HuH-7 (cell line): ENCODE measurements around the gene AZU1.

Experiments
- DNase-seq: peaks from one replicate; pipeline ENCODE4 v3.0.0; 2011; ENCODE audit warnings: low spot score

Gene AZU1, protein sequence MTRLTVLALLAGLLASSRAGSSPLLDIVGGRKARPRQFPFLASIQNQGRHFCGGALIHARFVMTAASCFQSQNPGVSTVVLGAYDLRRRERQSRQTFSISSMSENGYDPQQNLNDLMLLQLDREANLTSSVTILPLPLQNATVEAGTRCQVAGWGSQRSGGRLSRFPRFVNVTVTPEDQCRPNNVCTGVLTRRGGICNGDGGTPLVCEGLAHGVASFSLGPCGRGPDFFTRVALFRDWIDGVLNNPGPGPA

GRCh38 chr19:827710-828321 lies at the start of gene AZU1:
Gene AZU1 (plus strand): TSS chr19:827837. CDS start chr19:827847, 10 bp downstream.
- DNase-seq, result no peak

- DNase-seq, result peak; percentile 68
Measured at GRCh38 chr19:778910-779653, 48.6 kb upstream of the AZU1 start.

DNA sequence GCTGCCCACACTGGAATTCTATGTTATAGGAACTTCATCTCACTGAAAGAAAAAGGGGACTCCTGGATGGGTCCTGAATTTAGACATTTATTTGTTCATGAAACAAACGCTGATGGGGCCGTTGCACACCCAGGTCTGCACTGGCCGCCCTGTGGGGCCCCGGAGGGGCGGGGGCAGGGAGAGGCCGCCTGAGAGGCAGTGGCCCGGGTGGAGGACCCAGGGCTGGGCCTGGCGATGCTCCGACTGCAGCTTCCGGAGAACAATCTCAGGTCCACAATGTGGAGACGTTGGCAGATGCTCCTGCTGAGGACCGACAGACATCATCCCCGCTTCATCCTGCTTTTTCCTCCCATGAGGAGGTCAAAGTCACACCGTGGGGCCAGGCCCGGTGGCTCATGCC lies 46.7 kb upstream of the AZU1 start:
- no peak for DNase-seq

DNA sequence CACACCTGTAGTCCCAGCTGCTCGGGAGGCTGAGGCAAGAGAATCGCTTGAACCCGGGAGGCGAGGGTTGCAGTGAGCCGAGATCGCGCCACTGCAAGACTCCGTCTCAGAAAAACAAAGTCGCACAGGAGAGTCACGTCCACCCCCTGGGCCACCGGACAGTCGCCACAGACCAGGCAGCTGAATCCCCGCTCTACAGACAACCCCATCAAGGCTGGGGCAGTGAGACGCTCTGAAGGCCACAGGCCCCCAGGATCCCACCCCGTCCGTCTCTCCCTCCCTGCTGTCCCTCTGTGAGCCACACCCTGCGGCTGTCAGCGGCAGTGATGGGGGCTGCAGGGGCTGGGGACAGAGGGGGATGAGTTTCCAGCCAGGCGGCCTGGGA lies 45.8 kb upstream of the AZU1 start:
- no peak for DNase-seq

DNA sequence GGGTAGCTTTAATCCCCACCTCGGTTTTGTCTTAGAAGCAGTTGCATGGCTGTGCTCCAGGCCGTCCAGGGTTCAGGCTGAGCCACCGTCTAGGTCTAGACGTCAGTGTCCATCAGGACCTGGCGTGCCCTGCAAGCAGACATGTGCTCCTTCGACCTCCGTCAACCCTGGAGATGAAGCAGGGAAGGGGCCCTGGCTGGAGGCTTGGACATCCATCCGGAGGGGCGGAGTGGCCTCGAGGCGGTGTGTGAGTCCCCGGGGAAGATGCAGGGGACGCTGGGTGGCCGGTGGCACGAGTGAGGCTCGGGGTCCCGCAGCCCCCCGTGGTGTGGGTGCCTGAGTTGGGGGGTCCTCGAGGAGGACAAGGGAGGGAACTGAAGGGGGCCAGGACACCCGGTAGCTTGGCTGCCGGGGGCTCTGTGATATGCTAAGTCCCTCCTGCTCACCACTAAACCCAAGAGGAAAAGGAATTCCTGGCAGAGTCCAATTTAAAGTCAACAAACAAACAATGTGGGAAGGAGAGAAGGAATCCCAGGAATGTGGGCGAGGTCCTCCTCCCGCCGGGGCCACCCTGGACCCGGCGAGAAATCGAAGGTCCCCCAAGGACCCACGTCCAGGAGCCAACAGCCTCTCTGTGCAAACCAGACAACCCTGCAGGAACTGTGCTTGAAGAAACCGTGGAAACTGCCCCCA lies 45.3 kb upstream of the AZU1 start:
- peak; percentile 62 for DNase-seq

DNA sequence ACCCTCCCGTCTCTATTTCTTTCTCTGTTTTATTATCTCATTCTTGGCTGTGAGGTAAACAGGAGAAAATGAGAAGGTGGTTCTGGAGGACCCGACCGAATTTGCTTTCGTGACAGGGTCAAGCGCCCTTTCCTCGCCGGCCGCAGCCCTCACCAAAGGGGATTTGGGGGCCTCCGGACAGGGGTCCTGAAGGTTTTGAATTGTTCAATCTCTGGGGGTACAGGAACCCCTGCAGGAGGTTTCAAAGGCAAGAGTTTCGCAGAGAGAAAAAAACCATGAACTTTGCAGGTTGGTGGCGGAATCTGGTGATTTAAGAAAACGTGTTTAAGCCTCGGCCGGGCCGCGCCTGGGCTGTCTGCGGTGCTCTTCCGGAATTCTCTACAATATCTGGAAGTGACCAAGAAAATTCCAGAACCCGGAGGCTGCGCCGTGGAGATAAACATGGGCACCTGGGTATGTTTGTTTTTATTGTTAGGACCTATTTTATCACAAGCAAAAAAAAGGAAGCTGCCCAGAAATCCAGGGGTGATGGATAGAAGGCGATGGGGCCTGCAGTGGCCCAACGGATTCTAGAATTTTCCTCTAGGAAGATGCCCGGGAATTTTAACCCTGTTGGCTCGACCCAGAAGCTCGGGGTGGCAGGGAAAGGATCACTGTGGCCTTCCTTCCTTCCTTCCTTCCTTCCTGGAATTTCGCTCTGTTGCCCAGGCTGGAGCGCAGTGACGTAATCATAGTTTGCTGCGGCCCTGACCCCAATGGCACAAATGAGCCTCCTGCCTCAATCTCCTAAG lies 44.6 kb upstream of the AZU1 start:
- DNase-seq, result no peak

GRCh38 chr19:784541-784940 lies 43.1 kb upstream of the AZU1 start:
- no peak for DNase-seq

DNA sequence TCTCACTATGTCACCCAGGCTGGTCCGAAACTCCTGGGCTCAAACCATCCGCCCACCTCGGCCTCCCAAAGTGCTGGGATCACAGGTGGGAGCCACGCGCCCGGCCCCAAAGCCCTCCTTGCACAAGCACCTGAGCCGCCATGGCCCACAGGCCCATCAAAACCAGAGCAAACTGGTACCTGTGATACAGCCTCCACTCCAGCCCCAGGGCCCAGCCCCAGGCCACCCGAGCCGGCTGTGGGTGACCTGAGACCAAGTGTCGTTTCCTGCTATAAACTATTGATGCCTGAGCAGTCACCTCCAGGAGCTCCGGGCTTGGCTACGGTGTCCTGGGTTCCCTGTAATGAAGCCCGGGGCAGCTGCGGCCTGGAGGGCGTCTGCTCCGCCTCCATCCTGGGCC lies 40.1 kb upstream of the AZU1 start:
- DNase-seq, result no peak

DNA sequence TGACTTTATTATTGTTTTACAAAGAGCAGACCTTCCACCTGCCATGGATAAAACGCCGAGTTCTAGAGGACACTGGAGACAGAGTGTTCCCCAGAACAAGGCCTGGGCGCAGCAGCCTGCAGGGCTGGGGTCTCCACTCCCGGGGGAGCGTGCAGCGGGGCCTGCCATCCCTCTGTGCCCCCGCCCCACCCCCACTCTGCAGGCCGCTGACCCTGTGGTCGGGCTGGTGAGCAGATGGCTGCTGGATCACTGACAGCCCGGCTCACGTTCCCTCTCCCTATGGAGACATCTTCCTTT lies 39.0 kb upstream of the AZU1 start:
- DNase-seq, result no peak

GRCh38 chr19:788983-789700 lies 38.5 kb upstream of the AZU1 start:
- DNase-seq, result no peak

GRCh38 chr19:789701-790060 lies 38.0 kb upstream of the AZU1 start:
- no peak for DNase-seq

- no peak for DNase-seq
Measured at GRCh38 chr19:791007-791566, 36.5 kb upstream of the AZU1 start.

GRCh38 chr19:791567-792305 lies 35.9 kb upstream of the AZU1 start:
- DNase-seq, result no peak

GRCh38 chr19:792306-792885 lies 35.2 kb upstream of the AZU1 start:
- no peak for DNase-seq

DNA sequence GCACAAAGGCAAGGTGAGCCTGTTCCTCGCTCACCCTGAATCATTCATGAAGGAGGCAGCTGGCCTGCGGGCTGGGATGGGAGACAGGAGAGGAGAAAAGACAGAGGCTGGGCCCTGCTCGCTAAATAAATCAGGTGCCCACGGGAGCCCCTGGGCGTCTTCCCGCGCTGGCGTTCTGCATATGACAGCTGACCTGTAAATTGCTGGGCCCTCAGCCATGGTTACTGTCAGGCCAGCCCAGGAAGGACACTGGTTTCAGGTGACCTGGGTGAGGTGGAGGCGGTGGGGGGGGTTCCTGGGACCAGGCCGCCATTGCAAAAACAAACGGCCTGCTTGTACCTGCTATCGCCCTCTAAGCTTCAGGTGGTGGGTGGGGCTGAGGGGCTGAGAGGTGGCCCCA lies 33.8 kb upstream of the AZU1 start:
- no peak for DNase-seq

- no peak for DNase-seq
Measured at GRCh38 chr19:795073-795611, 32.5 kb upstream of the AZU1 start.

GRCh38 chr19:795691-796581 lies 31.7 kb upstream of the AZU1 start:
- no peak for DNase-seq

GRCh38 chr19:796692-797527 lies 30.7 kb upstream of the AZU1 start, which contains the start of gene PTBP1:
Gene PTBP1 (plus strand): TSS chr19:797452. CDS start chr19:797498, 46 bp downstream.
- peak; percentile 96 for DNase-seq
